Tibial nerve (tissue), 4 donors: Measurements from ENCODE around the gene FOXP4. TPM values are rescaled to one million over a fixed set of nuclear protein-coding genes. Genes with fewer than 3 reads are reported as not detected.

Source experiments
- DNase-seq, 2 donors: peaks; one replicate each; pipeline ENCODE4 v3.0.0-alpha.2; 2019; ENCODE audit warnings: low spot score in 2 of 2
- H3K27ac ChIP-seq, 4 donors: fragments of 200-600 bp; sonication (generic) in 3 of 4; one replicate each; pipeline ENCODE4 v1.5.1; 2017 to 2019; ENCODE audit warnings: mild to moderate bottlenecking in 1 of 4
- H3K27me3 ChIP-seq, 2 donors: fragments of 200-600 bp; sonication (generic) in 1 of 2; one replicate each; pipeline versions ENCODE4 v1.5.1 to v1.6.0; 2017 to 2019
- H3K36me3 ChIP-seq, 3 donors: fragments of 200-600 bp; sonication (generic); one replicate each; pipeline ENCODE4 v1.5.1; 2018 to 2019
- H3K4me1 ChIP-seq, 4 donors: fragments of 200-600 bp; sonication (generic) in 3 of 4; one replicate each; pipeline ENCODE4 v1.5.1; 2017 to 2019
- H3K4me3 ChIP-seq, 4 donors: fragments of 200-600 bp; sonication (generic) in 3 of 4; one replicate each; pipeline ENCODE4 v1.5.1; 2017 to 2019; ENCODE audit warnings: mild to moderate bottlenecking in 1 of 4, moderate library complexity in 1 of 4
- H3K9me3 ChIP-seq, 4 donors: fragments of 200-600 bp; sonication (generic) in 3 of 4; one replicate each; pipeline ENCODE4 v1.5.1; 2017 to 2019
- EP300 ChIP-seq, 2 donors: sonication (generic); formaldehyde crosslinking; IDR thresholded peaks; one replicate each; pipeline ENCODE4 v1.6.1; 2017; ENCODE audit warnings: antibody characterized with exemption in 2 of 2, mild to moderate bottlenecking in 1 of 2
- POLR2A ChIP-seq, 2 donors: fragments of 450-650 bp; IDR thresholded peaks; one replicate each; pipeline ENCODE4 v1.6.1; 2017; ENCODE audit warnings: antibody characterized with exemption in 2 of 2, mild to moderate bottlenecking in 2 of 2, moderate library complexity in 2 of 2
- WGBS, 2 donors: methylation state at CpG; one replicate each; pipeline ENCODE4 v1.1.5; 2018; 5-methylcytosine and 5-hydroxymethylcytosine counted together
- total RNA-seq, 4 donors: library from RNA; depleted of rRNA; stranded (reverse); fragments of >200 nt; gene quantifications; one replicate each; pipeline ENCODE4 v1.1.0, GENCODE V29; 2016
- TF ChIP-seq, protein P1 (sequence below), 5 experiments: fragments of 200-600 bp in 3 of 5; fragments of 450-650 bp in 2 of 5; sonication (generic) in 3 of 5; IDR thresholded peaks; one replicate each; pipeline ENCODE4 v1.5.1; 2016 to 2019; ENCODE audit warnings: antibody characterized with exemption in 5 of 5, mild to moderate bottlenecking in 3 of 5, moderate library complexity in 2 of 5

Gene FOXP4
- total RNA-seq, 4 donors from 2014 or later = 11.1 to 16.2 (median 14.7) TPM

DNA sequence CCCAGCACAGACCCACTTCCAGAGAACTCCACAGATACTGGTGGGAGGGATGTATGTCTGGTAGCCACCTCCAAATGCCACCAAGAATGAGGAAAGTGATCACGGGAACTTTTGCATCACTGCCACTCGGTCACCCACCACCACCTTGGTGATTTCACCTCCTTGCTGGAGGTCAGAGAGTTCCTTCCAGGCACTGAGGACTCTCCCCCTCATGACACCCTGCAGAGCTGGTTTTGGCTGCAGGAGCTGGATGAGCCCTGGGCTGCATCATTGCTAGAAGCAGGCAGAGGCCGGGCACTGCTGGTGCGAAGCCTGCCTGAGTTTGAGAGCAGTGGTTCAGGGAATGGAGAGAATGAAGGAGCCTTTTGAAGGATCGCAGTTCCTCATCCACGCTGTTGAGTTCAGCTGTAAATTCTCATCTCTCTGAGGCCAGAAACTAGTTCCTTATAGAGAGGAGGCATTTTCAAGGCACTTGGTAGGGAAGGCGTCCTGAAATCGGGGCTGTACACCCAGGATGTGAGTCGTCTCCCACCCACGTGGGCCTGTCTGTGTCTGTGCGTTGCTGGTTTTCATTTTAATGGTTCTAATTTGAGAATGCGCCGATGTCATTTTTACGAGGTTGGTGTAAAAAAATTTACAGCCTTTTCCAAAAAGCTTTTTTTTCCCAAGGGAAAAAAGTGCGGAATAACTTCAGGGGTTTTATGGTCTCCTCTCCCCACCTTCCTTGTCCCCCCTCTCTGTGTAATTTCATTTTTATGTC, 25.0 kb downstream of the FOXP4 start:
- H3K4me3 ChIP-seq = no peak overlapping the region
- peaks cover 5 to 98% (median 43%) of the 10 kb centered on the region in 4 donors for H3K4me1 ChIP-seq
- H3K9me3 ChIP-seq = no peaks in the 10 kb centered on the region
- TF ChIP-seq EP300 (IDR thresholded peaks at IDR 0.05) (no peak), POLR2A (IDR thresholded peaks at IDR 0.05) (no peak)
- TF ChIP-seq, protein P1, sequence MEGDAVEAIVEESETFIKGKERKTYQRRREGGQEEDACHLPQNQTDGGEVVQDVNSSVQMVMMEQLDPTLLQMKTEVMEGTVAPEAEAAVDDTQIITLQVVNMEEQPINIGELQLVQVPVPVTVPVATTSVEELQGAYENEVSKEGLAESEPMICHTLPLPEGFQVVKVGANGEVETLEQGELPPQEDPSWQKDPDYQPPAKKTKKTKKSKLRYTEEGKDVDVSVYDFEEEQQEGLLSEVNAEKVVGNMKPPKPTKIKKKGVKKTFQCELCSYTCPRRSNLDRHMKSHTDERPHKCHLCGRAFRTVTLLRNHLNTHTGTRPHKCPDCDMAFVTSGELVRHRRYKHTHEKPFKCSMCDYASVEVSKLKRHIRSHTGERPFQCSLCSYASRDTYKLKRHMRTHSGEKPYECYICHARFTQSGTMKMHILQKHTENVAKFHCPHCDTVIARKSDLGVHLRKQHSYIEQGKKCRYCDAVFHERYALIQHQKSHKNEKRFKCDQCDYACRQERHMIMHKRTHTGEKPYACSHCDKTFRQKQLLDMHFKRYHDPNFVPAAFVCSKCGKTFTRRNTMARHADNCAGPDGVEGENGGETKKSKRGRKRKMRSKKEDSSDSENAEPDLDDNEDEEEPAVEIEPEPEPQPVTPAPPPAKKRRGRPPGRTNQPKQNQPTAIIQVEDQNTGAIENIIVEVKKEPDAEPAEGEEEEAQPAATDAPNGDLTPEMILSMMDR (IDR thresholded peaks at IDR 0.05) = no peak
- H3K36me3 ChIP-seq = peaks cover 0 to 12% (median 0%) of the 10 kb centered on the region in 3 donors
- no peak for DNase-seq
- WGBS, 2 donors = 61 to 64% methylated on average over 13 to 15 of the region's 15 CpGs
- H3K27me3 ChIP-seq = no peaks in the 10 kb centered on the region
- peak overlapping the region in 3 of 4 donors; percentile 75 to 88 (median 82) for H3K27ac ChIP-seq

DNA sequence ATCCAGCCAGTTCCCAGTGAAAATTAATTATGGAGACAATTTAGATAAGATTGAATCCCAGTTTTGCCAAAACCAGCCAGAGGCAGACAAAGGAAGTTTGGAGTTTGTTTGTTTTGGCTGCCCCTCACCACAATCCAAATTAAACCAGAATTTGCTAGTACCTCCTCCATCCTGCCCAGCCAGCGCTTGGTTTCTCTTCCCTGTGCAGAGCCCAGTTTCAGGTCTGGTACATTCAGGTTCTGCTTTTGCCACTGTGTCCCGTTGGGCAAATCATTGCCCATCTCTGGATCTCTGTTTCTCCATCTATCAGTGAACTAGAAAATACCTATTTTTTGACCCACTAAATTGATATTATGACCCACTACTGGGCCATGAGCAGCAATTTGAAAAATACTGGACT, 26.4 kb downstream of the FOXP4 start:
- no peaks in the 10 kb centered on the region for H3K27me3 ChIP-seq
- WGBS, 2 donors = 67 to 78% methylated on average over 2 of the region's 2 CpGs

DNA sequence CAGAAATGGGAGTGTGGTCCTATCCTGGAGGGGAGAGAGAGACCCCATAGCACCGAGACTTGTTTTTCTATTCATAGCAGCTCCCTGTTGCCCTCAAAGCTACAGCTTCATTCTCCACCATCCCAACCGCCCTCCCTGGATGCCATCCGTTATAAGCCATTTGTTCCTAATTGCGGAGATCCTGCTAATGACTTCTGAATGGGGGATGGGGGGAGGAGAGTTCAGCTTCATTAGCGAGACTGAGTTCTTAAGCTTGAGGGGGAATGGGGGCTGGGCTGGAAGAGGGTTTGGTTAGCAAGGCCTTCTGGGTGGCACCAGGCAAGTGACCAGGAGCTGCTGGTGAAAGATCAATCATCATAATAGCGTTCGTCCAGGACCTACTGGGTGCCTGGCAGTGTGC, 27.1 kb downstream of the FOXP4 start:
- H3K36me3 ChIP-seq = no peaks in the 10 kb centered on the region
- H3K4me3 ChIP-seq = no peak overlapping the region
- peaks cover 5 to 97% (median 43%) of the 10 kb centered on the region in 4 donors for H3K4me1 ChIP-seq
- no peak for TF ChIP-seq POLR2A (IDR thresholded peaks at IDR 0.05)
- TF ChIP-seq, protein P1 (IDR thresholded peaks at IDR 0.05) = no peak
- TF ChIP-seq EP300 (IDR thresholded peaks at IDR 0.05) = no peak
- WGBS, 2 donors = 82% methylated on average over 7 of the region's 7 CpGs
- no peak overlapping the region for H3K27ac ChIP-seq
- no peaks in the 10 kb centered on the region for H3K9me3 ChIP-seq
- no peak for DNase-seq
- no peaks in the 10 kb centered on the region for H3K27me3 ChIP-seq

More for the DNA sequence above, 26.4 kb downstream of the FOXP4 start:
- TF ChIP-seq EP300 (IDR thresholded peaks at IDR 0.05) (no peak), POLR2A (IDR thresholded peaks at IDR 0.05) (no peak)
- TF ChIP-seq, protein P1 (IDR thresholded peaks at IDR 0.05) = no peak
- peak overlapping the region in 1 of 4 donors; percentile 88 for H3K27ac ChIP-seq
- H3K4me1 ChIP-seq = peaks cover 5 to 97% (median 41%) of the 10 kb centered on the region in 4 donors
- no peaks in the 10 kb centered on the region for H3K36me3 ChIP-seq
- DNase-seq = no peak
- no peak overlapping the region for H3K4me3 ChIP-seq
- H3K9me3 ChIP-seq = no peaks in the 10 kb centered on the region

DNA sequence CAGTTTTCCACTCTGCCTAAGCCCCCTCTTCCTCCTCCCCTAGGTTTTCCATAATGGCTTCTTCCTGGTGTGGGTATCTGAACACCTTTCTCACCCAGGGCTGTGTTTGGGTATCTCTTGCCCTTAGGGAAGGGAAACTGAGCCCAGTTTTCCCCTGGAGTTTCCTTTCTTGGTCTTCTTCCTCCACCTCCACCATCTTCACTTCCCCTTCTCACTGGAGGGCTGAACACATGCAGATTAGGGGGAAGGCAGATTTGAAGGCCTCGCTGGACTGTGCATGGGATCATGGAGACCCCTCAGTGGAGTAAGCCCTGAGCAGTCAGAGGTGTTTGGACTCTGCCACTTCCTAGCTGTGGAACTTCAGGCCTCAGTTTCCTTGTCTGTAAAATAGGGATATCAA, 27.8 kb downstream of the FOXP4 start:
- WGBS, 2 donors = 81 to 100% methylated on average over 1 of the region's 1 CpG
- TF ChIP-seq, protein P1 (IDR thresholded peaks at IDR 0.05) = no peak
- TF ChIP-seq EP300 (IDR thresholded peaks at IDR 0.05) = no peak
- Histone ChIP-seq H3K27ac (no peak overlapping the region), H3K36me3 (no peaks in the 10 kb centered on the region), H3K4me1 (peaks cover 5 to 97% (median 44%) of the 10 kb centered on the region in 4 donors), H3K27me3 (no peaks in the 10 kb centered on the region), H3K9me3 (no peaks in the 10 kb centered on the region), H3K4me3 (no peak overlapping the region)
- DNase-seq = no peak

DNA sequence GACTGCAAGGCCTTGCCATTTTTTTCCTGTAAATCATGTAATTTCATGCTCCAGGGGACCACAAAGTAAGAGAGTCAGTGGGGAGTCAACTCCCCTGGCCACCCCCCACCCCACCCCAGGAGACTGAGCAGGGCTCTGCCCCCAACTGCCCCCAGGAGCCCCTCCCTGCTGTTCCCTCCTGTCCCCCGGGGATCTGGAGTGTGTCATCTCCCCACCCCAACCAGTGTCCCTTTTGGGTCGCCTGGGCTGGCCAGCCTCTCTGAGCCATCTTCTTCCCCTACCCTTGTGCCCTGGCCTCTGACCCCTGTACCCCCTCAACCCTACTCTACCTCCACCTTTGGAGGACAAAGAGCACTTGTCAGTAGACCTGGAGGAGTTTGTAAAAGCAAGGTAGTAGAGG, 29.4 kb downstream of the FOXP4 start:
- WGBS, 2 donors = 28 to 58% methylated on average over 2 of the region's 2 CpGs
- peak overlapping the region in 1 of 4 donors; percentile 16 for H3K27ac ChIP-seq
- no peaks in the 10 kb centered on the region for H3K27me3 ChIP-seq

More for the DNA sequence above, 29.4 kb downstream of the FOXP4 start:
- Histone ChIP-seq H3K4me3 (no peak overlapping the region), H3K36me3 (peaks cover 0 to 5% (median 0%) of the 10 kb centered on the region in 3 donors), H3K4me1 (peaks cover 0 to 91% (median 29%) of the 10 kb centered on the region in 4 donors), H3K9me3 (no peaks in the 10 kb centered on the region)
- DNase-seq = no peak
- TF ChIP-seq, protein P1 (IDR thresholded peaks at IDR 0.05) = no peak
- TF ChIP-seq EP300 (IDR thresholded peaks at IDR 0.05) (no peak), POLR2A (IDR thresholded peaks at IDR 0.05) (no peak)
